Stimulated activated CD8-positive, alpha-beta memory T cell treated with anti-CD3 and anti-CD28 coated beads, Interleukin-12 subunit alpha, Interleukin-12 subunit beta, amount 100 ng/mL, for 4 hours (primary cell): ENCODE data around the gene PLXNA4.
"Not testable (repeated sequence)": the region's sequence is repeated elsewhere in the genome, so short reads cannot be mapped to it uniquely, and the experiment has no call there.

Experiments
- DNase-seq: peaks from one replicate; pipeline ENCODE4 v3.0.0-alpha.2; 2020; ENCODE audit warnings: low read depth

The PLXNA4 gene

GRCh38 chr7:132171130-132171576 lies 405.1 kb downstream of the PLXNA4 start:
- no peak for DNase-seq

GRCh38 chr7:132169730-132170129 lies 406.5 kb downstream of the PLXNA4 start:
- no peak for DNase-seq

GRCh38 chr7:132168239-132168638 lies 408.0 kb downstream of the PLXNA4 start:
- no peak for DNase-seq

GRCh38 chr7:132165695-132166094 lies 410.6 kb downstream of the PLXNA4 start:
- not testable (repeated sequence) for DNase-seq

- DNase-seq = no peak
Observed at GRCh38 chr7:132164558-132165125, 411.6 kb downstream of the PLXNA4 start.

GRCh38 chr7:132162556-132163144 lies 413.6 kb downstream of the PLXNA4 start:
- DNase-seq = no peak

GRCh38 chr7:132161976-132162375 lies 414.3 kb downstream of the PLXNA4 start:
- DNase-seq = no peak

- no peak for DNase-seq
Observed at GRCh38 chr7:132161533-132161915, 414.7 kb downstream of the PLXNA4 start.

GRCh38 chr7:132160611-132161532 lies 415.4 kb downstream of the PLXNA4 start:
- DNase-seq = no peak

GRCh38 chr7:132158841-132159240 lies 417.4 kb downstream of the PLXNA4 start:
- no peak for DNase-seq

GRCh38 chr7:132158166-132158565 lies 418.1 kb downstream of the PLXNA4 start:
- DNase-seq = no peak

- DNase-seq = no peak
Observed at GRCh38 chr7:132155715-132156114, 420.6 kb downstream of the PLXNA4 start.

GRCh38 chr7:132154695-132155471 lies 421.4 kb downstream of the PLXNA4 start:
- DNase-seq = no peak

GRCh38 chr7:132154248-132154647 lies 422.0 kb downstream of the PLXNA4 start:
- DNase-seq = no peak

- no peak for DNase-seq
Observed at GRCh38 chr7:132152131-132152889, 424.0 kb downstream of the PLXNA4 start.

- DNase-seq = no peak
Observed at GRCh38 chr7:132150711-132151110, 425.6 kb downstream of the PLXNA4 start.

GRCh38 chr7:132149436-132150304 lies 426.6 kb downstream of the PLXNA4 start:
- DNase-seq = no peak

GRCh38 chr7:132148876-132149275 lies 427.4 kb downstream of the PLXNA4 start:
- no peak for DNase-seq

GRCh38 chr7:132145466-132145865 lies 430.8 kb downstream of the PLXNA4 start:
- DNase-seq = no peak

GRCh38 chr7:132145063-132145462 lies 431.2 kb downstream of the PLXNA4 start:
- DNase-seq = no peak
